Natural killer cell (primary cell): ENCODE data around the gene ATP6V0B. TPM values are rescaled to one million over a fixed set of nuclear protein-coding genes. Genes with fewer than 3 reads are reported as not detected.

ENCODE experiments used
- ATAC-seq, 3 donors: fragments of 150-1000 bp in 2 of 3; fragments of 200-7000 bp in 1 of 3; cut with Tn5 transposase; 1 replicate in 1 of 3; 2 replicates in 2 of 3; pipeline ENCODE4 v1.10.0; 2021; ENCODE audit warnings: mild to moderate bottlenecking in 2 of 3, moderate library complexity in 2 of 3
- DNase-seq, 2 donors: peaks; one replicate each; pipeline versions ENCODE4 v3.0.0 to v3.0.0-alpha.2; 2013 to 2021; ENCODE audit warnings: mixed read lengths in 1 of 2
- H3K27ac ChIP-seq: one replicate; pipeline ENCODE4 v1.5.1; 2013; ENCODE audit warnings: mild to moderate bottlenecking, low read length
- H3K27me3 ChIP-seq: one replicate; pipeline ENCODE4 v1.6.1; 2013; ENCODE audit warnings: low read length; ENCODE audit not compliant: control insufficient read depth, insufficient read depth
- H3K36me3 ChIP-seq: one replicate; pipeline ENCODE4 v1.6.1; 2013; ENCODE audit warnings: low read length; ENCODE audit not compliant: control insufficient read depth, insufficient read depth
- H3K4me1 ChIP-seq: one replicate; pipeline ENCODE4 v1.6.1; 2013; ENCODE audit warnings: low read length; ENCODE audit not compliant: control insufficient read depth, insufficient read depth
- H3K4me3 ChIP-seq: one replicate; pipeline ENCODE4 v1.5.1; 2013; ENCODE audit warnings: low read length
- H3K9me3 ChIP-seq: one replicate; pipeline ENCODE4 v1.6.1; 2013; ENCODE audit warnings: low read length; ENCODE audit not compliant: control insufficient read depth, insufficient read depth
- H3K27ac Mint-ChIP-seq, 2 donors: one replicate each; pipeline ENCODE4 v1.8.0; 2022; ENCODE audit warnings: mild to moderate bottlenecking in 2 of 2, mixed read lengths in 2 of 2, moderate library complexity in 1 of 2
- H3K27me3 Mint-ChIP-seq, 2 donors: one replicate each; pipeline ENCODE4 v1.8.0; 2022; ENCODE audit warnings: low read depth in 2 of 2, mixed read lengths in 2 of 2
- H3K36me3 Mint-ChIP-seq: one replicate; pipeline ENCODE4 v1.8.0; 2022; ENCODE audit warnings: mixed read lengths
- H3K4me1 Mint-ChIP-seq, 2 donors: one replicate each; pipeline ENCODE4 v1.8.0; 2022; ENCODE audit warnings: mixed read lengths in 2 of 2
- H3K4me3 Mint-ChIP-seq: one replicate; pipeline ENCODE4 v1.8.0; 2022; ENCODE audit warnings: mild to moderate bottlenecking, moderate library complexity, mixed read lengths
- H3K9me3 Mint-ChIP-seq, 2 donors: one replicate each; pipeline ENCODE4 v1.8.0; 2022; ENCODE audit warnings: mixed read lengths in 2 of 2
- WGBS: methylation state at CpG from one replicate; pipeline ENCODE4 v1.1.7; 2013; ENCODE audit warnings: missing lambda C conversion rate; ENCODE audit not compliant: insufficient coverage; 5-methylcytosine and 5-hydroxymethylcytosine counted together
- intact Hi-C: fragments of 100-400 bp; cut with micrococcal nuclease; formaldehyde crosslinking; loops from one replicate; pipeline ENCODE4 v1.14.2; 2022
- total RNA-seq, 4 donors: library from RNA; stranded (reverse); fragments of 120-200 nt in 1 of 4; gene quantifications; one replicate each; pipeline versions ENCODE4 v1.2.3 to v1.2.4, GENCODE V29; 2013 to 2022
- TF ChIP-seq, protein P1 (sequence below): fragments of 200-600 bp; IDR thresholded peaks from one replicate; pipeline ENCODE4 v1.8.0; 2022; ENCODE audit warnings: antibody characterized with exemption

Gene ATP6V0B
- 100 to 1,000 TPM in 2 of 3 donors, 10 to 100 TPM in 1; 76.3 to 115 (median 113) TPM for total RNA-seq
- 60.1 TPM for total RNA-seq (2013)

GRCh38 chr1:43974443-43975248 lies at the start of gene ATP6V0B:
Gene ATP6V0B (plus strand): TSS chr1:43974960. CDS start chr1:43975041, 81 bp downstream.
- Mint-ChIP-seq H3K27me3 (no peaks in the 10 kb centered on the region), H3K9me3 (no peaks in the 10 kb centered on the region), H3K4me3 (peak within 1 kb of the TSS; percentile 97), H3K27ac (peak within 1 kb of the TSS; percentile 91 to 92), H3K4me1 (peaks cover 56 to 71% of the 10 kb centered on the region in 2 donors), H3K36me3 (peaks cover 9% of the 10 kb centered on the region)
- WGBS = under 1% methylated on average over 93 of the region's 93 CpGs
- Histone ChIP-seq H3K9me3 (no peaks in the 10 kb centered on the region), H3K36me3 (peaks cover 21% of the 10 kb centered on the region), H3K27ac (peak within 1 kb of the TSS; percentile 92), H3K27me3 (no peaks in the 10 kb centered on the region), H3K4me3 (peak within 1 kb of the TSS; percentile 96), H3K4me1 (peaks cover 56% of the 10 kb centered on the region)
- intact Hi-C loops = loop anchor here (1.0 kb wide), 2 partner anchors 17 to 28 kb away; partner anchors contain the start of genes CCDC24 and IPO13
- TF ChIP-seq, protein P1, sequence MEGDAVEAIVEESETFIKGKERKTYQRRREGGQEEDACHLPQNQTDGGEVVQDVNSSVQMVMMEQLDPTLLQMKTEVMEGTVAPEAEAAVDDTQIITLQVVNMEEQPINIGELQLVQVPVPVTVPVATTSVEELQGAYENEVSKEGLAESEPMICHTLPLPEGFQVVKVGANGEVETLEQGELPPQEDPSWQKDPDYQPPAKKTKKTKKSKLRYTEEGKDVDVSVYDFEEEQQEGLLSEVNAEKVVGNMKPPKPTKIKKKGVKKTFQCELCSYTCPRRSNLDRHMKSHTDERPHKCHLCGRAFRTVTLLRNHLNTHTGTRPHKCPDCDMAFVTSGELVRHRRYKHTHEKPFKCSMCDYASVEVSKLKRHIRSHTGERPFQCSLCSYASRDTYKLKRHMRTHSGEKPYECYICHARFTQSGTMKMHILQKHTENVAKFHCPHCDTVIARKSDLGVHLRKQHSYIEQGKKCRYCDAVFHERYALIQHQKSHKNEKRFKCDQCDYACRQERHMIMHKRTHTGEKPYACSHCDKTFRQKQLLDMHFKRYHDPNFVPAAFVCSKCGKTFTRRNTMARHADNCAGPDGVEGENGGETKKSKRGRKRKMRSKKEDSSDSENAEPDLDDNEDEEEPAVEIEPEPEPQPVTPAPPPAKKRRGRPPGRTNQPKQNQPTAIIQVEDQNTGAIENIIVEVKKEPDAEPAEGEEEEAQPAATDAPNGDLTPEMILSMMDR = no peak
- DNase-seq (peak; percentile 94 to 96), ATAC-seq (peak; percentile 74 to 88 (median 82))

- Histone ChIP-seq H3K27ac (no peak overlapping the region), H3K27me3 (no peaks in the 10 kb centered on the region), H3K36me3 (no peaks in the 10 kb centered on the region), H3K4me3 (no peak overlapping the region), H3K9me3 (no peaks in the 10 kb centered on the region), H3K4me1 (no peaks in the 10 kb centered on the region)
- ATAC-seq = no peak
- Mint-ChIP-seq H3K4me1 (no peaks in the 10 kb centered on the region), H3K9me3 (no peaks in the 10 kb centered on the region), H3K4me3 (no peak overlapping the region), H3K36me3 (no peaks in the 10 kb centered on the region), H3K27ac (no peak overlapping the region), H3K27me3 (no peaks in the 10 kb centered on the region)
- TF ChIP-seq, protein P1 = no peak
- 93% methylated on average over 9 of the region's 9 CpGs for WGBS
- intact Hi-C loops = no loop called here
- no peak for DNase-seq
These were observed 48.9 kb upstream of the ATP6V0B start for GRCh38 chr1:43925846-43926245.

DNA sequence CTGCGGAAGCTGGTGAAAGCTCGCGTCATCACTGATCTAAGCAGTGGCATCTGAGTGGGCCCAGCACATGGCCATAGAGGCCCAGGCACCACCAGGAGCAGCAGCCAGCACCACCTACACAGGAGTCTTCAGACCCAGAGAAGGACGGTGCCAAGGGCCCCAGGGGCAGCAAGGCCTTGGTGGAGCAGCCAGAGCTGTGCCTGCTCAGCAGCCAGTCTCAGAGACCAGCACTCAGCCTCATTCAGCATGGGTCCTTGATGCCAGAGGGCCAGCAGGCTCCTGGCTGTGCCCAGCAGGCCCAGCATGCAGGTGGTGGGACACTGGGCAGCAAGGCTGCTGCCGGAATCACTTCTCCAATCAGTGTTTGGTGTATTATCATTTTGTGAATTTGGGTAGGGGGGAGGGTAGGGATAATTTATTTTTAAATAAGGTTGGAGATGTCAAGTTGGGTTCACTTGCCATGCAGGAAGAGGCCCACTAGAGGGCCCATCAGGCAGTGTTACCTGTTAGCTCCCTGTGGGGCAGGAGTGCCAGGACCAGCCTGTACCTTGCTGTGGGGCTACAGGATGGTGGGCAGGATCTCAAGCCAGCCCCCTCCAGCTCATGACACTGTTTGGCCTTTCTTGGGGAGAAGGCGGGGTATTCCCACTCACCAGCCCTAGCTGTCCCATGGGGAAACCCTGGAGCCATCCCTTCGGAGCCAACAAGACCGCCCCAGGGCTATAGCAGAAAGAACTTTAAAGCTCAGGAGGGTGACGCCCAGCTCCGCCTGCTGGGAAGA lies 44.4 kb upstream of the ATP6V0B start:
- Histone ChIP-seq H3K27ac (no peak overlapping the region), H3K4me3 (no peak overlapping the region), H3K9me3 (no peaks in the 10 kb centered on the region), H3K36me3 (no peaks in the 10 kb centered on the region), H3K4me1 (peaks cover 21% of the 10 kb centered on the region), H3K27me3 (peaks cover 26% of the 10 kb centered on the region)
- Mint-ChIP-seq H3K4me3 (no peak overlapping the region), H3K4me1 (peaks cover 0 to 16% of the 10 kb centered on the region in 2 donors), H3K36me3 (no peaks in the 10 kb centered on the region), H3K9me3 (no peaks in the 10 kb centered on the region), H3K27ac (no peak overlapping the region), H3K27me3 (peaks cover 19 to 21% of the 10 kb centered on the region in 2 donors)
- DNase-seq (peak in 1 of 2 donors; percentile 31), ATAC-seq (no peak)
- intact Hi-C loops = no loop called here
- TF ChIP-seq, protein P1 = no peak
- WGBS = 95% methylated on average over 10 of the region's 10 CpGs
